ENCODE data around the gene UBE2D2.

The UBE2D2 gene

GRCh38 chr5:139648205-139649081, 87.3 kb downstream of the UBE2D2 start, which contains the start of gene CXXC5:
Gene CXXC5 (plus strand): TSS chr5:139648349. CDS start chr5:139680524, 32,175 bp downstream.
- DNase-seq (ENCODE audit: low read depth), result no peak

GRCh38 chr5:139649082-139649991, 88.2 kb downstream of the UBE2D2 start:
- no peak for DNase-seq (ENCODE audit: low read depth)

GRCh38 chr5:139650031-139650688, 89.0 kb downstream of the UBE2D2 start:
- DNase-seq (ENCODE audit: low read depth), result no peak

- no peak for DNase-seq (ENCODE audit: low read depth)
These were observed 89.5 kb downstream of the UBE2D2 start for GRCh38 chr5:139650689-139651042.

GRCh38 chr5:139651043-139651834, 90.1 kb downstream of the UBE2D2 start:
- DNase-seq (ENCODE audit: low read depth), result no peak

GRCh38 chr5:139651853-139652787, 91.0 kb downstream of the UBE2D2 start:
- peak; percentile 44 for DNase-seq (ENCODE audit: low read depth)

GRCh38 chr5:139652788-139653241, 91.7 kb downstream of the UBE2D2 start:
- no peak for DNase-seq (ENCODE audit: low read depth)

GRCh38 chr5:139653616-139654015, 92.5 kb downstream of the UBE2D2 start:
- DNase-seq (ENCODE audit: low read depth), result no peak

GRCh38 chr5:139654464-139654863, 93.3 kb downstream of the UBE2D2 start:
- DNase-seq (ENCODE audit: low read depth), result no peak

- DNase-seq (ENCODE audit: low read depth), result no peak
These were observed 93.8 kb downstream of the UBE2D2 start for GRCh38 chr5:139654871-139655491.

GRCh38 chr5:139655727-139656271, 94.7 kb downstream of the UBE2D2 start:
- DNase-seq (ENCODE audit: low read depth), result no peak

GRCh38 chr5:139657363-139658321, 96.5 kb downstream of the UBE2D2 start:
- DNase-seq (ENCODE audit: low read depth), result no peak

- DNase-seq (ENCODE audit: low read depth), result no peak
These were observed 97.4 kb downstream of the UBE2D2 start for GRCh38 chr5:139658501-139658927.

GRCh38 chr5:139658928-139659667, 98.0 kb downstream of the UBE2D2 start:
- DNase-seq (ENCODE audit: low read depth), result no peak

GRCh38 chr5:139659695-139660101, 98.6 kb downstream of the UBE2D2 start:
- no peak for DNase-seq (ENCODE audit: low read depth)

- DNase-seq (ENCODE audit: low read depth), result no peak
These were observed 99.2 kb downstream of the UBE2D2 start for GRCh38 chr5:139660105-139660922.
